ENCODE measurements around the gene ZFHX3.
A peak's percentile ranks its signal among the peaks of the same experiment; 100 is the strongest.
"Not testable (repeated sequence)": the region's sequence is repeated elsewhere in the genome, so short reads cannot be mapped to it uniquely, and the experiment has no call there.

The ZFHX3 gene

DNA sequence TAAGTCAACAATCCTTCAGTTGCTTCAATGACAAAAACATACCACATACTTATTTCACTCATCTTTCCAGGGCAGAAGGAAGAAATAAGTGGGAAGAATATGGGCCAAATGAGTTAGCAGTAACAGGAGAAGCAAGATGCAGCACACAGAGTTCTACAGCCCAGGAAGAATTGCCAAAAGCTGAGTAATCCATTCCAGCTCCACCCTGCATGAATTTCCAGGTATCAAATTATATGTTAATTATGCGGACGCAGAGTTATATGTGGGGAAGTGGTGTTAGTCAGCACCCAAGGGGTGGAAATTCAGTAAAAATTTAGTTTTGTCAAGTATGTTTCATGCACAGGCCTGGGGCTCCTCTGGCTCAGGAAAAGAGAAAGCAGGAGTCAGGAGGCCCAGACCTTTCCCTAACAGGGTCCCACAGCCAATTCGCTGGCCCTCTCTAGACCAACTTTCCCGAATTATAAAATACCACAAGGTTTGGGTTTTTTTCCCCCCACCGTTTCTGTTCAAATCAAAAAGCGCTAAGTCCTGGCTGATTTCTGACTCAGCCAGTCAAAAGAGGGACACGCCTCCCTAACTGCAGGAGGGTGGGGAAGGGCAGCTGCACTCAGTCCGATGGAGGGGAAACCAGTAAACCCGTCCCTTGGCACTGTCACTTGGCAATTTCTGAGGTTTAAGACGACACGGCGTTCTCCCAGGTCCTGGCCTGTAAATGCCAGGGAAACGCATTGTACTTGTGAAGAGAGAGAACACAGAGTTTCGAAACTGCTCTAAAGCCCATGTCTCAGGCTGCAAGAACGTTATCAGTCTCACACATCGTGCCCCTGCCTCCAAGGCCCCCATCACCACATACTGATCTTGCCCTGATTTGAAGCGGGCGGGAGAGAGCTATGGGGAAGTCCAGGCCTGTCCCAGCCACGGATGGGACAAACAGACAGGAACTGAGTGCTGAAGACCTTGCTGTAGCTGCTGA, 58.1 kb downstream of the ZFHX3 start:
- peak; percentile 94 to 96 for DNase-seq
- Histone ChIP-seq H3K4me1 (peaks cover 4 to 99% (median 86%) of the 10 kb centered on the region in 4 donors), H3K9me3 (no peaks in the 10 kb centered on the region), H3K27ac (peak overlapping the region; percentile 82 to 89), H3K36me3 (no peaks in the 10 kb centered on the region), H3K27me3 (no peaks in the 10 kb centered on the region), H3K4me3 (peak overlapping the region in 1 of 2 donors; percentile 41)
- TF ChIP-seq, protein P1, sequence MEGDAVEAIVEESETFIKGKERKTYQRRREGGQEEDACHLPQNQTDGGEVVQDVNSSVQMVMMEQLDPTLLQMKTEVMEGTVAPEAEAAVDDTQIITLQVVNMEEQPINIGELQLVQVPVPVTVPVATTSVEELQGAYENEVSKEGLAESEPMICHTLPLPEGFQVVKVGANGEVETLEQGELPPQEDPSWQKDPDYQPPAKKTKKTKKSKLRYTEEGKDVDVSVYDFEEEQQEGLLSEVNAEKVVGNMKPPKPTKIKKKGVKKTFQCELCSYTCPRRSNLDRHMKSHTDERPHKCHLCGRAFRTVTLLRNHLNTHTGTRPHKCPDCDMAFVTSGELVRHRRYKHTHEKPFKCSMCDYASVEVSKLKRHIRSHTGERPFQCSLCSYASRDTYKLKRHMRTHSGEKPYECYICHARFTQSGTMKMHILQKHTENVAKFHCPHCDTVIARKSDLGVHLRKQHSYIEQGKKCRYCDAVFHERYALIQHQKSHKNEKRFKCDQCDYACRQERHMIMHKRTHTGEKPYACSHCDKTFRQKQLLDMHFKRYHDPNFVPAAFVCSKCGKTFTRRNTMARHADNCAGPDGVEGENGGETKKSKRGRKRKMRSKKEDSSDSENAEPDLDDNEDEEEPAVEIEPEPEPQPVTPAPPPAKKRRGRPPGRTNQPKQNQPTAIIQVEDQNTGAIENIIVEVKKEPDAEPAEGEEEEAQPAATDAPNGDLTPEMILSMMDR (IDR thresholded peaks at IDR 0.05): no peak
- intact Hi-C loops (cut with DNase I; ENCODE audit: low total_unique reads): loop anchor here (5.0 to 10.0 kb wide), 2 partner anchors 43 to 55 kb away; partner anchors contain the start of gene ZFHX3

DNA sequence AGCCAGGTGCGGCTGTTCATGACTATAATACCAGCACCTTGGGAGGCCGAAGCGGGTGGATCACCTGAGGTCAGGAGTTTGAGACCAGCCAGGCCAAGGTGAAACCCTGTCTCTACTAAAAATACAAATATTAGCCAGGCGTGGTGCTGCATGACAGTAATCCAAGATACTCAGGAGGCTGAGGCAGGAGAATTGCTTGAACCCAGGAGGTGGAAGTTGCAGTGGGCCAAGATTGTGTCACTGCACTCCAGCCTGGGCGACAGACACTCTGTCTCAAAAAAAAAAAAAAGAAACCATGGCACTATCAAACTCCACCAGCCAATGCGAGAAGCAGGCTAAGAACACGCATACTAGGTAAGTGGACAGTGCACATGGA, 58.7 kb downstream of the ZFHX3 start:
- peak overlapping the region in 1 of 2 donors; percentile 41 for H3K4me3 ChIP-seq
- peaks cover 8 to 99% (median 86%) of the 10 kb centered on the region in 4 donors for H3K4me1 ChIP-seq
- not testable (repeated sequence) for H3K36me3 ChIP-seq, H3K9me3 ChIP-seq, DNase-seq, H3K27me3 ChIP-seq
- intact Hi-C loops (cut with DNase I; ENCODE audit: low total_unique reads): loop anchor here (5.0 to 10.0 kb wide), 2 partner anchors 42 to 56 kb away; partner anchors contain the start of gene ZFHX3
- H3K27ac ChIP-seq: peak overlapping the region; percentile 82 to 89

DNA sequence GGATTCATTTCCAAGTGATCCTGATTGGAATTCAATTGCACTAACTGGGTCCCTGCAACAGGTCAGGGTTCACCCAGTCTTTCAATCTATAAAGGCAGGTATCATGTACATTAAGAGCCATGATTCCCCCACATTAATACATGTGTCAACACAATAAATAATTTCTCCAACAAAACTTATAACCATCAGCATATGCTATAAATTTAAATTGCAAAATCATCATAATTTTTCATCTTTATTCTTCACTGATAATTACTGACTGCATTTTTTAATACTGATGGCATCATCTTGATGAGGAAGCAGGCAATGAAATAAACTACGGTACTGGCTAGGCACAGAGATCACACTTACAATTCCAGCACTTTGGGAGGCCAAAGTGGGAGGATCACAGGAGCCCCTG, 59.4 kb downstream of the ZFHX3 start:
- intact Hi-C loops (cut with DNase I; ENCODE audit: low total_unique reads): loop anchor here (5.0 to 10.0 kb wide), 2 partner anchors 41 to 56 kb away; partner anchors contain the start of gene ZFHX3
- no peak for DNase-seq
- Histone ChIP-seq H3K4me1 (peaks cover 8 to 99% (median 86%) of the 10 kb centered on the region in 4 donors), H3K36me3 (no peaks in the 10 kb centered on the region), H3K9me3 (no peaks in the 10 kb centered on the region), H3K4me3 (no peak overlapping the region), H3K27me3 (no peaks in the 10 kb centered on the region), H3K27ac (peak overlapping the region; percentile 82 to 89)
- TF ChIP-seq, protein P1 (IDR thresholded peaks at IDR 0.05): no peak

DNA sequence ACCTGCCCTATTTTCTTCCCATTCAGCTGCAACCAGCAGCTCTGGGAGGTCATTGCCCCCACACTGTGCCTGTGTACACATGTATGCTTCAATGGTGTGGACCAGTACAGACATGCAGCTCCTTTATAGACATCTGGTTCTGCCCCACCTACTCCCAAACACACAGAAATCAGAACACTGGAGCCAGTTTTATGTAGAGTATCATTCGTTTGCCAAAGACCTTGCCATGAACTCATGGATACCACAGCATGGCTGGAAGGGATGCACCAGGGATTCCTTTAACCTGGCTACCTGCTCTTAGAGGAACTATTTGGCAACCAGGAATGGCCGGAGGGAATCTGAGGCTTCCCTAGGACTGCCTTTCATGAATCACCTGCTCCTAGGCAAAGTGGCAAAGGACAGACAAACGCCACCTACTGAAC, 60.4 kb downstream of the ZFHX3 start:
- Histone ChIP-seq H3K4me1 (peaks cover 8 to 98% (median 77%) of the 10 kb centered on the region in 4 donors), H3K4me3 (no peak overlapping the region), H3K9me3 (no peaks in the 10 kb centered on the region), H3K27ac (peak overlapping the region; percentile 82 to 89), H3K27me3 (no peaks in the 10 kb centered on the region), H3K36me3 (no peaks in the 10 kb centered on the region)
- intact Hi-C loops (cut with DNase I; ENCODE audit: low total_unique reads): loop anchor here (5.0 to 10.0 kb wide), 2 partner anchors 40 to 57 kb away; partner anchors contain the start of gene ZFHX3
- DNase-seq: peak in 1 of 2 donors; percentile 37
- TF ChIP-seq, protein P1 (IDR thresholded peaks at IDR 0.05): no peak

DNA sequence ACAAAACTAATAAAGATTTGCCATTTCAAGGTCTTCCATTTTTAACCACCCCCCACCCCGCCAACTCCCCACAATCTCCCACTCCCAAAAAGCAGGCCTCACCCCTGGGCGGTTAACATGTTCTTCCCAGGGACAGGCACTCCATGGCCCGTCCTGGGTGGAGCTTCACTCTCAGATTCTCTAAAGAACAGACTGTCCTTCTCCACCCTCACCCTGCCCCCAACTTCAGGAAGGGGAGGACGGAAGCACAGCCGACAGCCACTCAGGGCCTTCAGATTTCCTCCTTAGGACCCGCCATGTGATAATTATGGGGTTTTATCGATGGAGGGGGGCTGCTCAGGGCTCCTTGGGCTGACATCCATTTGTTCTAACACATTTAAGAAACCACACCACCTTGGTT, 61.9 kb downstream of the ZFHX3 start:
- Histone ChIP-seq H3K9me3 (no peaks in the 10 kb centered on the region), H3K4me3 (peak overlapping the region; percentile 17 to 32), H3K27ac (peak overlapping the region; percentile 82 to 89), H3K4me1 (peaks cover 8 to 97% (median 62%) of the 10 kb centered on the region in 4 donors), H3K27me3 (no peaks in the 10 kb centered on the region), H3K36me3 (no peaks in the 10 kb centered on the region)
- TF ChIP-seq, protein P1 (IDR thresholded peaks at IDR 0.05): no peak
- intact Hi-C loops (cut with DNase I; ENCODE audit: low total_unique reads): loop anchor here (5.0 to 10.0 kb wide), 2 partner anchors 39 to 59 kb away; partner anchors contain the start of gene ZFHX3
- DNase-seq: peak; percentile 87 to 90
